Measurements from ENCODE around the gene STK32B.
"Not testable (repeated sequence)": the region's sequence is repeated elsewhere in the genome, so short reads cannot be mapped to it uniquely, and the experiment has no call there.

Gene STK32B

GRCh38 chr4:5051278-5052203 is at the start of gene STK32B:
Gene STK32B (plus strand): TSS chr4:5051480.
- peak within 1 kb of the TSS; percentile 41 for H3K4me3 ChIP-seq (ENCODE audit: control insufficient read depth, low read depth, low read length)
- DNase-seq (ENCODE audit: low read depth): peak; percentile 64
- TF ChIP-seq CTCF (conservative IDR thresholded peaks at IDR 0.05; ENCODE audit: control insufficient read depth, insufficient read depth, low read depth, low read length): no peak

- not testable (repeated sequence) for H3K4me3 ChIP-seq (ENCODE audit: control insufficient read depth, low read depth, low read length); DNase-seq (ENCODE audit: low read depth)
Measured at GRCh38 chr4:5001641-5002040, 49.6 kb upstream of the STK32B start.

- no peak for TF ChIP-seq CTCF (conservative IDR thresholded peaks at IDR 0.05; ENCODE audit: control insufficient read depth, insufficient read depth, low read depth, low read length)
- DNase-seq (ENCODE audit: low read depth): no peak
- no peak overlapping the region for H3K4me3 ChIP-seq (ENCODE audit: control insufficient read depth, low read depth, low read length)
Measured at GRCh38 chr4:5003372-5003857, 47.9 kb upstream of the STK32B start.

GRCh38 chr4:5003918-5004317 is 47.4 kb upstream of the STK32B start:
- no peak for TF ChIP-seq CTCF (conservative IDR thresholded peaks at IDR 0.05; ENCODE audit: control insufficient read depth, insufficient read depth, low read depth, low read length)
- no peak for DNase-seq (ENCODE audit: low read depth)
- H3K4me3 ChIP-seq (ENCODE audit: control insufficient read depth, low read depth, low read length): no peak overlapping the region

- no peak for DNase-seq (ENCODE audit: low read depth)
- no peak for TF ChIP-seq CTCF (conservative IDR thresholded peaks at IDR 0.05; ENCODE audit: control insufficient read depth, insufficient read depth, low read depth, low read length)
- no peak overlapping the region for H3K4me3 ChIP-seq (ENCODE audit: control insufficient read depth, low read depth, low read length)
Measured at GRCh38 chr4:5004496-5004895, 46.8 kb upstream of the STK32B start.

GRCh38 chr4:5006932-5007331 is 44.3 kb upstream of the STK32B start:
- not testable (repeated sequence) for H3K4me3 ChIP-seq (ENCODE audit: control insufficient read depth, low read depth, low read length)

GRCh38 chr4:5009796-5010195 is 41.5 kb upstream of the STK32B start:
- TF ChIP-seq CTCF (conservative IDR thresholded peaks at IDR 0.05; ENCODE audit: control insufficient read depth, insufficient read depth, low read depth, low read length): no peak
- no peak for DNase-seq (ENCODE audit: low read depth)

More at GRCh38 chr4:5006932-5007331, 44.3 kb upstream of the STK32B start:
- not testable (repeated sequence) for DNase-seq (ENCODE audit: low read depth)

More at GRCh38 chr4:5009796-5010195, 41.5 kb upstream of the STK32B start:
- H3K4me3 ChIP-seq (ENCODE audit: control insufficient read depth, low read depth, low read length): no peak overlapping the region

All from fibroblast of mammary gland (primary cell).